Hematopoietic multipotent progenitor cell treated with erythropoietin and hydrocortisone succinate and interleukin-3 and kit ligand, for 6 days (in vitro differentiated cells): ENCODE data around the gene OAT.
A peak's percentile ranks its signal among the peaks of the same experiment; 100 is the strongest.

Experiments used
- DNase-seq: peaks from one replicate; pipeline ENCODE4 v3.0.0-alpha.2; 2015

Gene OAT

GRCh38 chr10:124394583-124394982, 24.1 kb downstream of the OAT start:
- no peak for DNase-seq

GRCh38 chr10:124392626-124393342, 25.9 kb downstream of the OAT start:
- DNase-seq = no peak

GRCh38 chr10:124390471-124391187, 28.1 kb downstream of the OAT start:
- no peak for DNase-seq

GRCh38 chr10:124389613-124390361, 28.9 kb downstream of the OAT start:
- no peak for DNase-seq

- DNase-seq = peak; percentile 94
Measured at GRCh38 chr10:124388823-124389612, 29.7 kb downstream of the OAT start.

- no peak for DNase-seq
Measured at GRCh38 chr10:124388476-124388822, 30.3 kb downstream of the OAT start.

GRCh38 chr10:124387078-124387874, 31.4 kb downstream of the OAT start:
- DNase-seq = peak; percentile 27

- no peak for DNase-seq
Measured at GRCh38 chr10:124386186-124387077, 32.3 kb downstream of the OAT start.

- no peak for DNase-seq
Measured at GRCh38 chr10:124385627-124386185, 33.0 kb downstream of the OAT start.

- no peak for DNase-seq
Measured at GRCh38 chr10:124384591-124385190, 34.0 kb downstream of the OAT start.

- DNase-seq = no peak
Measured at GRCh38 chr10:124384172-124384571, 34.6 kb downstream of the OAT start.

- no peak for DNase-seq
Measured at GRCh38 chr10:124383496-124383895, 35.2 kb downstream of the OAT start.

GRCh38 chr10:124381011-124381611, 37.6 kb downstream of the OAT start:
- no peak for DNase-seq

- no peak for DNase-seq
Measured at GRCh38 chr10:124380256-124380995, 38.3 kb downstream of the OAT start.

- no peak for DNase-seq
Measured at GRCh38 chr10:124379609-124380193, 39.0 kb downstream of the OAT start.

- no peak for DNase-seq
Measured at GRCh38 chr10:124378881-124379471, 39.7 kb downstream of the OAT start.

GRCh38 chr10:124378271-124378670, 40.5 kb downstream of the OAT start:
- DNase-seq = no peak

- DNase-seq = no peak
Measured at GRCh38 chr10:124377101-124377500, 41.6 kb downstream of the OAT start.
